Osteoblast (primary cell): ENCODE results near the gene CDH24. TPM values are rescaled to one million over a fixed set of nuclear protein-coding genes. Genes with fewer than 3 reads are reported as not detected.

Experiments used
- DNase-seq: peaks from one replicate; pipeline ENCODE4 v3.0.0; 2011; ENCODE audit warnings: low spot score, mixed read lengths; ENCODE audit not compliant: insufficient read length; ENCODE audit errors: missing footprints
- H2AFZ ChIP-seq: 2 replicates; pipeline ENCODE4 v1.6.0; 2011; ENCODE audit warnings: mild to moderate bottlenecking, low read length
- H3K27ac ChIP-seq: 2 replicates; pipeline ENCODE4 v1.5.1; 2011; ENCODE audit warnings: mild to moderate bottlenecking, low read depth, low read length, moderate library complexity
- H3K27me3 ChIP-seq: 2 replicates; pipeline ENCODE4 v1.6.0; 2012; ENCODE audit warnings: mild to moderate bottlenecking, control low read depth, inconsistent platforms, low read length, moderate library complexity; ENCODE audit not compliant: insufficient read depth
- H3K36me3 ChIP-seq: 2 replicates; pipeline ENCODE4 v1.5.1; 2011; ENCODE audit warnings: mild to moderate bottlenecking, low read length, control low read depth, moderate library complexity; ENCODE audit not compliant: insufficient read depth
- H3K4me1 ChIP-seq: 2 replicates; pipeline ENCODE4 v1.5.1; 2011; ENCODE audit warnings: mild to moderate bottlenecking, low read length, control low read depth, moderate library complexity; ENCODE audit not compliant: insufficient read depth
- H3K4me2 ChIP-seq: 2 replicates; pipeline ENCODE4 v1.6.0; 2011; ENCODE audit warnings: mild to moderate bottlenecking, low read length; ENCODE audit not compliant: insufficient read depth
- H3K4me3 ChIP-seq: fragments of 200-600 bp; sonication (generic); 3 replicates; pipeline ENCODE4 v1.5.1; 2012; ENCODE audit warnings: mild to moderate bottlenecking, low read length, inconsistent platforms; ENCODE audit not compliant: insufficient read depth
- H3K79me2 ChIP-seq: 2 replicates; pipeline ENCODE4 v1.6.0; 2012; ENCODE audit warnings: mild to moderate bottlenecking, low read length, control low read depth, inconsistent platforms; ENCODE audit not compliant: insufficient read depth
- H3K9me3 ChIP-seq: 2 replicates; pipeline ENCODE4 v1.5.1; 2011; ENCODE audit warnings: low read depth, low read length, control low read depth
- H4K20me1 ChIP-seq: 2 replicates; pipeline ENCODE4 v1.6.0; 2012; ENCODE audit warnings: mild to moderate bottlenecking, low read length, control low read depth; ENCODE audit not compliant: insufficient read depth
- CTCF ChIP-seq: IDR thresholded peaks from 2 replicates; pipeline ENCODE4 v1.5.1; 2011; ENCODE audit warnings: mild to moderate bottlenecking, low read depth, low read length, moderate library complexity; ENCODE audit errors: extremely low read depth
- total RNA-seq: library from RNA; depleted of rRNA; stranded (reverse); fragments of >200 nt; gene quantifications from 2 replicates; pipeline ENCODE4 v1.2.3, GENCODE V29; 2012

CDH24 gene
- total RNA-seq, 1 donor, result 3.3 TPM

DNA sequence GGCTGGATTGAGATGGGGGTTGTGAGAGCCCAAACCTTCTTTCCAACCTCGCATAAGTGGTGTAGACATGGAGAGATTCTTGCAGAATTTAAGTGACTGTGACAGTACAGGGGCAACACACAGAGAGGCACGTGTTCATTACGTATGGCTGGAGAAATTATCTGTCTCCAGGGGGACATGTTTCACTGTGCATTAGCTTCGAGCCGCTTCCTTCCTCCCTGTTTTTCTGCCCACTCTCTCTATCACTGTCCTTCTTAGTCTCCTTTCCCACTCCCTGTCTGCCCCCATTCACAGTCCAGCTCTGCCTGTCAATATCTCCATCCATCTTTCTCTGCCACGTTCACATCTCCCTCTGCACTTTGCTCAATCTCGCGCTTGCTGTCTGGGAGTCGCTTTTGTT is 35.9 kb downstream of the CDH24 start:
- peaks cover 10% of the 10 kb centered on the region for H4K20me1 ChIP-seq
- no peaks in the 10 kb centered on the region for H3K79me2 ChIP-seq
- no peak overlapping the region for H3K27ac ChIP-seq
- no peak for DNase-seq
- no peaks in the 10 kb centered on the region for H3K4me1 ChIP-seq
- no peak for TF ChIP-seq CTCF
- H3K36me3 ChIP-seq, result peaks cover 17% of the 10 kb centered on the region
- no peak overlapping the region for H2AFZ ChIP-seq
- no peak overlapping the region for H3K4me2 ChIP-seq
- no peaks in the 10 kb centered on the region for H3K27me3 ChIP-seq
- H3K4me3 ChIP-seq, result no peak overlapping the region
- no peaks in the 10 kb centered on the region for H3K9me3 ChIP-seq

DNA sequence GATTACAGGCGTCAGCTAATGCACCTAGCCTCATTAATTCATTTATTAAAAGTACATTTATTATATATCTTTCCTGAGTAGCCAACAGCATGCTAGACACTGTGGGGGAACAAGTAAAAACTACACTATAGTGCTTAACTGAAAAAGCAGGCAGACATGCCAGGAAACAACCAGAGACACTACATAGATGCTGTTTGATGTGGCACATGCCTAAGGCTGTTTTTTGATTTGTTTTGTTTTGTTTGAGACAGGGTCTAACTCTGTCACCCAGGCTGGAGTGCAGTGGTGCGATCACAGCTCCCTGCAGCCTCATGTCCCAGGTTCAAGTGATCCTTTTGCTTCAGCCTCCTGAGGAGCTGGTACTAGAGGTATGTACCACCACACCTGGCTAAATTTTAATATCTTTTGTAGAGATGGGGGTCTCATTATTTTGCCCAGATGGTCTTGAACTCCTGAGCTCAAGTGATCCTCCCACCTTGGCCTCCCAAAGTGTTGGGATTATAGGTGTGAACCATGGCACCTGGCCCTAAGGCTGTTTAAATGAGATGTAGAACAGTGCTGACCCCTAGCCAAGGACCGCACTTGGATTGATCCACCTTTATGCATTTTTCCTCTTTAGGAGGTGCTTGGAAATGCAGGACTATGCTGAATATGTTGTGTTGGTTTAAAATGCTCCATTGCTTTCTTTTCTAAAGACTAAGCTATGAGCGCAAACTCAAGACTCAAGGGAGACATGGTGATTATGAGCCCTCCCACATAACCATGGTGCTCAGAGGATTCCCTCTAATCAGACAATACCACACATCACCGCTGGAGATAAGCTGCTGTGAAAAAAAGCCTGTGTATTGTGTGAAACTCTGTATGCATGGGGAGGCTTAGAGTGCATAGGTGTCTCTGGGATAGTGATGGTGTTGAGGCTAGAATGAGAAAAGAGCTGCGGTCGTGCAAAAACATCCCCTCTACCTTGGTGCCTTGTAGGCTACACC is 36.9 kb downstream of the CDH24 start:
- Histone ChIP-seq H3K4me2 (no peak overlapping the region), H4K20me1 (peaks cover 1% of the 10 kb centered on the region), H2AFZ (no peak overlapping the region), H3K27me3 (no peaks in the 10 kb centered on the region), H3K4me3 (no peak overlapping the region), H3K36me3 (peaks cover 7% of the 10 kb centered on the region), H3K9me3 (no peaks in the 10 kb centered on the region), H3K27ac (no peak overlapping the region), H3K79me2 (no peaks in the 10 kb centered on the region), H3K4me1 (no peaks in the 10 kb centered on the region)
- no peak for TF ChIP-seq CTCF
- DNase-seq, result no peak

- no peak for TF ChIP-seq CTCF
- Histone ChIP-seq H3K36me3 (no peaks in the 10 kb centered on the region), H3K4me1 (no peaks in the 10 kb centered on the region), H3K4me2 (no peak overlapping the region), H3K4me3 (no peak overlapping the region), H4K20me1 (no peaks in the 10 kb centered on the region), H3K9me3 (no peaks in the 10 kb centered on the region), H2AFZ (no peak overlapping the region), H3K79me2 (no peaks in the 10 kb centered on the region), H3K27me3 (no peaks in the 10 kb centered on the region), H3K27ac (no peak overlapping the region)
- DNase-seq, result no peak
Measured at GRCh38 chr14:23018107-23018506, 39.2 kb downstream of the CDH24 start.

- DNase-seq, result no peak
- Histone ChIP-seq H2AFZ (no peak overlapping the region), H3K9me3 (no peaks in the 10 kb centered on the region), H3K4me1 (no peaks in the 10 kb centered on the region), H3K27me3 (no peaks in the 10 kb centered on the region), H3K4me2 (no peak overlapping the region), H3K79me2 (no peaks in the 10 kb centered on the region), H3K27ac (no peak overlapping the region), H3K4me3 (no peak overlapping the region), H3K36me3 (no peaks in the 10 kb centered on the region), H4K20me1 (no peaks in the 10 kb centered on the region)
- no peak for TF ChIP-seq CTCF
Measured at GRCh38 chr14:23017091-23017490, 40.2 kb downstream of the CDH24 start.
